Naive B cell (primary cell): ENCODE results near the gene STK32A. TPM values are rescaled to one million over a fixed set of nuclear protein-coding genes. Genes with fewer than 3 reads are reported as not detected.
A peak's percentile ranks its signal among the peaks of the same experiment; 100 is the strongest.
"Not testable (repeated sequence)": the region's sequence is repeated elsewhere in the genome, so short reads cannot be mapped to it uniquely, and the experiment has no call there.

Source experiments
- ATAC-seq, 2 donors: fragments of 150-1000 bp; cut with Tn5 transposase; 2 replicates each; pipeline ENCODE4 v1.10.0; 2021; ENCODE audit warnings: low read depth in 2 of 2, mild to moderate bottlenecking in 2 of 2, moderate library complexity in 2 of 2
- DNase-seq: peaks from one replicate; pipeline ENCODE4 v3.0.0; 2022
- H3K27ac Mint-ChIP-seq, 6 donors: one replicate each; pipeline ENCODE4 v1.8.0; 2020 to 2022; ENCODE audit warnings: mild to moderate bottlenecking in 6 of 6, mixed read lengths in 6 of 6, moderate library complexity in 5 of 6, inconsistent platforms in 2 of 6
- H3K27me3 Mint-ChIP-seq, 3 donors: one replicate each; pipeline ENCODE4 v1.8.0; 2021 to 2022; ENCODE audit warnings: mixed read lengths in 3 of 3, mild to moderate bottlenecking in 1 of 3
- H3K36me3 Mint-ChIP-seq, 2 donors: one replicate each; pipeline ENCODE4 v1.8.0; 2020 to 2022; ENCODE audit warnings: mixed read lengths in 2 of 2, inconsistent platforms in 1 of 2, mild to moderate bottlenecking in 1 of 2
- H3K4me1 Mint-ChIP-seq, 3 donors: one replicate each; pipeline ENCODE4 v1.8.0; 2020 to 2022; ENCODE audit warnings: mixed read lengths in 3 of 3, inconsistent platforms in 1 of 3, mild to moderate bottlenecking in 1 of 3, moderate library complexity in 1 of 3
- H3K4me3 Mint-ChIP-seq, 8 donors: one replicate each; pipeline ENCODE4 v1.8.0; 2020 to 2022; ENCODE audit warnings: mild to moderate bottlenecking in 8 of 8, mixed read lengths in 8 of 8, moderate library complexity in 8 of 8, inconsistent platforms in 2 of 8
- H3K9me3 Mint-ChIP-seq, 7 donors: one replicate each; pipeline ENCODE4 v1.8.0; 2020 to 2022; ENCODE audit warnings: mixed read lengths in 7 of 7, mild to moderate bottlenecking in 5 of 7, inconsistent platforms in 2 of 7, moderate library complexity in 1 of 7
- polyA plus RNA-seq, 6 donors: library from polyadenylated mRNA; unstranded; fragments of 300-500 nt; fragmentation: Illumina TruSeq; gene quantifications; one replicate each; pipeline ENCODE4 v1.2.3, GENCODE V29; 2021; ENCODE audit warnings: low read depth in 6 of 6

STK32A gene
- polyA plus RNA-seq, 6 donors from 2014 or later, result not detected

GRCh38 chr5:147223948-147224791 is 10.7 kb upstream of the STK32A start:
- DNase-seq (no peak), ATAC-seq (no peak)
- Mint-ChIP-seq H3K36me3 (no peaks in the 10 kb centered on the region), H3K9me3 (peaks cover 0 to 19% (median 6%) of the 10 kb centered on the region in 7 donors), H3K4me3 (no peak overlapping the region), H3K27me3 (peaks cover 0 to 4% (median 0%) of the 10 kb centered on the region in 3 donors), H3K4me1 (no peaks in the 10 kb centered on the region), H3K27ac (peak overlapping the region in 1 of 6 donors; percentile 51)

- Mint-ChIP-seq H3K27me3 (peaks cover 0 to 8% (median under 1%) of the 10 kb centered on the region in 3 donors), H3K27ac (no peak overlapping the region), H3K4me3 (no peak overlapping the region), H3K9me3 (peaks cover 0 to 14% (median 4%) of the 10 kb centered on the region in 7 donors), H3K36me3 (no peaks in the 10 kb centered on the region), H3K4me1 (no peaks in the 10 kb centered on the region)
- no peak for DNase-seq
- ATAC-seq, result no peak
Observed at GRCh38 chr5:147225938-147226337, 8.9 kb upstream of the STK32A start.

- Mint-ChIP-seq H3K4me1 (no peaks in the 10 kb centered on the region), H3K9me3 (peaks cover under 1 to 14% (median 6%) of the 10 kb centered on the region in 7 donors), H3K27ac (no peak overlapping the region), H3K27me3 (peaks cover 6 to 8% (median 6%) of the 10 kb centered on the region in 3 donors), H3K4me3 (no peak overlapping the region), H3K36me3 (no peaks in the 10 kb centered on the region)
- ATAC-seq (no peak), DNase-seq (no peak)
Observed at GRCh38 chr5:147226512-147226911, 8.3 kb upstream of the STK32A start.

- Mint-ChIP-seq H3K4me3 (peak overlapping the region in 2 of 8 donors; percentile 25 to 60), H3K4me1 (peaks cover 0 to 8% (median 5%) of the 10 kb centered on the region in 3 donors), H3K9me3 (peaks cover 0 to 10% (median 5%) of the 10 kb centered on the region in 7 donors), H3K27ac (no peak overlapping the region), H3K27me3 (peaks cover 56 to 60% (median 59%) of the 10 kb centered on the region in 3 donors), H3K36me3 (no peaks in the 10 kb centered on the region)
- DNase-seq (no peak), ATAC-seq (no peak)
Observed at GRCh38 chr5:147234239-147234824, 494 bp upstream of the STK32A start.

GRCh38 chr5:147240266-147240985 is 5.6 kb downstream of the STK32A start:
- no peak for ATAC-seq
- Mint-ChIP-seq H3K27ac (no peak overlapping the region), H3K27me3 (peaks cover 17 to 21% (median 20%) of the 10 kb centered on the region in 3 donors), H3K9me3 (peaks cover 0 to 7% (median 0%) of the 10 kb centered on the region in 7 donors), H3K4me1 (no peaks in the 10 kb centered on the region), H3K36me3 (no peaks in the 10 kb centered on the region), H3K4me3 (no peak overlapping the region)
- no peak for DNase-seq

- not testable (repeated sequence) for H3K4me3 Mint-ChIP-seq, H3K27ac Mint-ChIP-seq, H3K36me3 Mint-ChIP-seq, ATAC-seq, DNase-seq, H3K4me1 Mint-ChIP-seq, H3K27me3 Mint-ChIP-seq, H3K9me3 Mint-ChIP-seq
Observed at GRCh38 chr5:147243238-147243637, 8.4 kb downstream of the STK32A start.

- no peak overlapping the region for H3K4me3 Mint-ChIP-seq
Observed at GRCh38 chr5:147245381-147246165, 10.7 kb downstream of the STK32A start.

GRCh38 chr5:147248561-147248960 is 13.7 kb downstream of the STK32A start:
- Mint-ChIP-seq H3K27ac (no peak overlapping the region), H3K9me3 (peaks cover 0 to 7% (median 0%) of the 10 kb centered on the region in 7 donors), H3K4me1 (no peaks in the 10 kb centered on the region), H3K36me3 (no peaks in the 10 kb centered on the region), H3K4me3 (no peak overlapping the region), H3K27me3 (no peaks in the 10 kb centered on the region)
- ATAC-seq (no peak), DNase-seq (no peak)

More at GRCh38 chr5:147245381-147246165, 10.7 kb downstream of the STK32A start:
- no peak overlapping the region for H3K27ac Mint-ChIP-seq
- DNase-seq, result no peak
- no peaks in the 10 kb centered on the region for H3K4me1 Mint-ChIP-seq
- ATAC-seq, result no peak
- H3K36me3 Mint-ChIP-seq, result no peaks in the 10 kb centered on the region
- peaks cover 0 to 7% (median 0%) of the 10 kb centered on the region in 7 donors for H3K9me3 Mint-ChIP-seq
- no peaks in the 10 kb centered on the region for H3K27me3 Mint-ChIP-seq

- H3K36me3 Mint-ChIP-seq, result no peaks in the 10 kb centered on the region
- no peaks in the 10 kb centered on the region for H3K4me1 Mint-ChIP-seq
- peaks cover 2 to 15% (median 9%) of the 10 kb centered on the region in 7 donors for H3K9me3 Mint-ChIP-seq
- ATAC-seq (no peak), DNase-seq (no peak)
- no peak overlapping the region for H3K4me3 Mint-ChIP-seq
- H3K27me3 Mint-ChIP-seq, result peaks cover 0 to 9% (median 7%) of the 10 kb centered on the region in 3 donors
- H3K27ac Mint-ChIP-seq, result no peak overlapping the region
Observed at GRCh38 chr5:147259837-147260236, 25.0 kb downstream of the STK32A start.

- Mint-ChIP-seq H3K9me3 (peaks cover 3 to 39% (median 8%) of the 10 kb centered on the region in 7 donors), H3K36me3 (no peaks in the 10 kb centered on the region), H3K27me3 (peaks cover 0 to 7% (median 0%) of the 10 kb centered on the region in 3 donors), H3K4me1 (no peaks in the 10 kb centered on the region), H3K27ac (no peak overlapping the region), H3K4me3 (no peak overlapping the region)
- ATAC-seq (no peak), DNase-seq (no peak)
Observed at GRCh38 chr5:147267082-147267832, 32.4 kb downstream of the STK32A start.

GRCh38 chr5:147276497-147276896 is 41.7 kb downstream of the STK32A start:
- H3K36me3 Mint-ChIP-seq, result peaks cover 4 to 7% of the 10 kb centered on the region in 2 donors
- H3K27ac Mint-ChIP-seq, result no peak overlapping the region

GRCh38 chr5:147286296-147286695 is 51.5 kb downstream of the STK32A start:
- Mint-ChIP-seq H3K4me3 (no peak overlapping the region), H3K27ac (no peak overlapping the region), H3K4me1 (no peaks in the 10 kb centered on the region), H3K9me3 (peaks cover 8 to 35% (median 15%) of the 10 kb centered on the region in 7 donors), H3K27me3 (no peaks in the 10 kb centered on the region), H3K36me3 (no peaks in the 10 kb centered on the region)
- ATAC-seq (no peak), DNase-seq (no peak)

More at GRCh38 chr5:147276497-147276896, 41.7 kb downstream of the STK32A start:
- ATAC-seq (no peak), DNase-seq (no peak)
- Mint-ChIP-seq H3K4me3 (no peak overlapping the region), H3K4me1 (no peaks in the 10 kb centered on the region), H3K9me3 (peaks cover 4 to 22% (median 5%) of the 10 kb centered on the region in 7 donors), H3K27me3 (peaks cover 0 to 10% (median 9%) of the 10 kb centered on the region in 3 donors)
